Measurements from ENCODE around the gene RILPL2. TPM values are rescaled to one million over a fixed set of nuclear protein-coding genes. Genes with fewer than 3 reads are reported as not detected.

RILPL2 gene
- total and polyA plus RNA-seq, 10 donors = 10.8 to 18.0 (median 13.5) TPM

- intact Hi-C loops (cut with DNase I; ENCODE audit: low total_unique reads) = no loop called here
- no peaks in the 10 kb centered on the region for H3K36me3 ChIP-seq
- H3K27me3 ChIP-seq (replicated peaks in 1 of 7) = no peaks in the 10 kb centered on the region
- WGBS, 5 donors = 53 to 82% (median 66%) methylated on average over 8 of the region's 8 CpGs
- TF ChIP-seq POLR2A (IDR thresholded peaks at IDR 0.05) = no peak
- TF ChIP-seq POLR2AphosphoS5 (IDR thresholded peaks at IDR 0.05) = no peak
- TF ChIP-seq CTCF (IDR thresholded peaks at IDR 0.05 in 8 of 11, conservative IDR thresholded peaks at IDR 0.05 in 3 of 11) = no peak
- H3K9me3 ChIP-seq = no peaks in the 10 kb centered on the region
- DNase-seq = no peak
- peaks cover 15 to 71% (median 44%) of the 10 kb centered on the region in 6 donors for H3K4me1 ChIP-seq
- H3K27ac ChIP-seq = peak overlapping the region in 4 of 8 donors; percentile 82 to 92 (median 86)
- no peak overlapping the region for H3K4me3 ChIP-seq
These were observed 7.9 kb upstream of the RILPL2 start for GRCh38 chr12:123444092-123445026.

- Histone ChIP-seq H3K27me3 (replicated peaks in 1 of 7) (no peaks in the 10 kb centered on the region), H3K9me3 (no peaks in the 10 kb centered on the region), H3K4me1 (peaks cover 15 to 63% (median 41%) of the 10 kb centered on the region in 6 donors), H3K4me3 (no peak overlapping the region), H3K36me3 (no peaks in the 10 kb centered on the region), H3K27ac (peak overlapping the region in 2 of 8 donors; percentile 14 to 17)
- DNase-seq = no peak
- TF ChIP-seq POLR2A (IDR thresholded peaks at IDR 0.05) (no peak), CTCF (IDR thresholded peaks at IDR 0.05 in 8 of 11, conservative IDR thresholded peaks at IDR 0.05 in 3 of 11) (no peak), POLR2AphosphoS5 (IDR thresholded peaks at IDR 0.05) (no peak)
- WGBS, 5 donors = 39 to 64% (median 52%) methylated on average over 4 of the region's 4 CpGs
- intact Hi-C loops (cut with DNase I; ENCODE audit: low total_unique reads) = no loop called here
These were observed 6.3 kb upstream of the RILPL2 start for GRCh38 chr12:123442774-123443173.

- WGBS, 5 donors = 77 to 80% (median 78%) methylated on average over 13 of the region's 13 CpGs
- intact Hi-C loops (cut with DNase I; ENCODE audit: low total_unique reads) = no loop called here
These were observed 5.2 kb upstream of the RILPL2 start for GRCh38 chr12:123441523-123442164.

More at GRCh38 chr12:123441523-123442164, 5.2 kb upstream of the RILPL2 start:
- no peak for DNase-seq
- no peak for TF ChIP-seq POLR2AphosphoS5 (IDR thresholded peaks at IDR 0.05)
- TF ChIP-seq POLR2A (IDR thresholded peaks at IDR 0.05) = no peak
- TF ChIP-seq CTCF (IDR thresholded peaks at IDR 0.05 in 8 of 11, conservative IDR thresholded peaks at IDR 0.05 in 3 of 11) = no peak
- H3K36me3 ChIP-seq = no peaks in the 10 kb centered on the region
- H3K4me3 ChIP-seq = no peak overlapping the region
- H3K4me1 ChIP-seq = peaks cover 15 to 63% (median 43%) of the 10 kb centered on the region in 6 donors
- no peaks in the 10 kb centered on the region for H3K9me3 ChIP-seq
- H3K27ac ChIP-seq = peak overlapping the region in 1 of 8 donors; percentile 4
- H3K27me3 ChIP-seq (replicated peaks in 1 of 7) = no peaks in the 10 kb centered on the region

Measured in spleen (tissue), 11 donors.